Brain microvascular endothelial cell (primary cell): ENCODE measurements around the gene PCBP1.
"Not testable (repeated sequence)": the region's sequence is repeated elsewhere in the genome, so short reads cannot be mapped to it uniquely, and the experiment has no call there.

ENCODE experiments used
- DNase-seq: peaks from one replicate; pipeline ENCODE4 v3.0.0-alpha.2; 2020
- H3K27ac ChIP-seq: fragments of 250-450 bp; sonication (Bioruptor Pico); 2 replicates; pipeline ENCODE4 v1.5.1; 2020; ENCODE audit warnings: mild to moderate bottlenecking, moderate library complexity
- H3K27me3 ChIP-seq: fragments of 250-450 bp; sonication (Bioruptor Pico); replicated peaks from 2 replicates; pipeline ENCODE4 v1.5.1; 2020; ENCODE audit warnings: mild to moderate bottlenecking
- H3K36me3 ChIP-seq: fragments of 250-450 bp; sonication (Bioruptor Pico); replicated peaks from 2 replicates; pipeline ENCODE4 v1.5.1; 2020; ENCODE audit warnings: mild to moderate bottlenecking
- H3K4me3 ChIP-seq: 2 replicates; pipeline ENCODE4 v1.5.1; 2011; ENCODE audit warnings: low read depth, mild to moderate bottlenecking, control low read depth, low read length, moderate library complexity
- in situ Hi-C: cut with HindIII; loops from 2 replicates; pipeline ENCODE4 v1.10.0; 2017; ENCODE audit warnings: low sequenced_read_pairs, low pct_ligation_motif_present
- TF ChIP-seq, protein P1 (sequence below): IDR thresholded peaks from 2 replicates; pipeline ENCODE4 v1.5.1; 2011; ENCODE audit warnings: low read depth, mild to moderate bottlenecking, moderate library complexity, low read length, control low read depth, inconsistent platforms; ENCODE audit errors: missing control alignments

Gene PCBP1

GRCh38 chr2:70091816-70092215, 4.5 kb downstream of the PCBP1 start:
- Histone ChIP-seq H3K4me3 (no peak overlapping the region), H3K27me3 (no peaks in the 10 kb centered on the region), H3K36me3 (peaks cover 9% of the 10 kb centered on the region), H3K27ac (no peak overlapping the region)
- TF ChIP-seq, protein P1, sequence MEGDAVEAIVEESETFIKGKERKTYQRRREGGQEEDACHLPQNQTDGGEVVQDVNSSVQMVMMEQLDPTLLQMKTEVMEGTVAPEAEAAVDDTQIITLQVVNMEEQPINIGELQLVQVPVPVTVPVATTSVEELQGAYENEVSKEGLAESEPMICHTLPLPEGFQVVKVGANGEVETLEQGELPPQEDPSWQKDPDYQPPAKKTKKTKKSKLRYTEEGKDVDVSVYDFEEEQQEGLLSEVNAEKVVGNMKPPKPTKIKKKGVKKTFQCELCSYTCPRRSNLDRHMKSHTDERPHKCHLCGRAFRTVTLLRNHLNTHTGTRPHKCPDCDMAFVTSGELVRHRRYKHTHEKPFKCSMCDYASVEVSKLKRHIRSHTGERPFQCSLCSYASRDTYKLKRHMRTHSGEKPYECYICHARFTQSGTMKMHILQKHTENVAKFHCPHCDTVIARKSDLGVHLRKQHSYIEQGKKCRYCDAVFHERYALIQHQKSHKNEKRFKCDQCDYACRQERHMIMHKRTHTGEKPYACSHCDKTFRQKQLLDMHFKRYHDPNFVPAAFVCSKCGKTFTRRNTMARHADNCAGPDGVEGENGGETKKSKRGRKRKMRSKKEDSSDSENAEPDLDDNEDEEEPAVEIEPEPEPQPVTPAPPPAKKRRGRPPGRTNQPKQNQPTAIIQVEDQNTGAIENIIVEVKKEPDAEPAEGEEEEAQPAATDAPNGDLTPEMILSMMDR: no peak
- DNase-seq: no peak
- in situ Hi-C loops: loop anchor here (25.0 kb wide), 1 partner anchor 155 kb away; no protein-coding TSS in a partner anchor

GRCh38 chr2:70092576-70093243, 5.4 kb downstream of the PCBP1 start:
- H3K4me3 ChIP-seq, H3K27ac ChIP-seq, H3K27me3 ChIP-seq, DNase-seq, H3K36me3 ChIP-seq: not testable (repeated sequence)
- in situ Hi-C loops: loop anchor here (25.0 kb wide), 1 partner anchor 155 kb away; no protein-coding TSS in a partner anchor

DNA sequence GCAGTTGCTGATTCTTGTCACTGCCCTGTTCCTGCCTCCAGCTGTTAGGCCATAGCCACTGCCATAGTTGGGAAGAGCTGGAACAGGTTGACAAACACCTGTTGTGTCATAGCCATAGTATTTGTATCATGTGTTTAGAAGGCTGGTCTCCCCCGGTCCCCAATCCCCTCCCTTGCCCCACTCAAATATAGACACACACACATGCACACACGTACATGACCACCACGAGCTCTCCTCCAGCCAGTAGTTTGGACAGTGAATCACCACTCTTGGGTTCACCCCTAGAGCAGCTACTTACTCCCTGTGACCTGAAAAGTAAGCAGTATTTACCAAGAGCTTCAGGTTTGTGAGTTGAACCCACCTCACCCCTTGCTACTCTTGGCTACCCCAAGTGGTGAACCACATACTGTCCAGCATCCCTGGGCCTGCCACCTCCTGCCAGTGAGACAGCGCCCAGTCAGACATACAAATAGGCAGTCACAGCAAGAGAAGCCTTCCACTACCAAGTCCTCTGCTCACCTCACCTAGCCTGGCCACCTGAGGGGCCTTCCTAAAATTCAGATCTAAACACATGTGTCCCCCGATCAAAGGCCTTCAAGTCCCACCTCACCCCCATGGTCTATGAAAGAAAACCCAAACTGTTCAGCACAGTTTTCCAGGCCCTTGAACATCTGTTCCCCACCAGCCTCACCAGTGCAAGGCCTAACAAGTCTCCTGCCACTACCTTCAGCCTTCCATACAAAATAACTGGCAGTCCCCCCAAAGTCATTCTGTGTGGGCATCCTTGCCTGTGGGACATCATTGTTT, 7.1 kb downstream of the PCBP1 start:
- H3K36me3 ChIP-seq: no peaks in the 10 kb centered on the region
- no peaks in the 10 kb centered on the region for H3K27me3 ChIP-seq
- no peak overlapping the region for H3K27ac ChIP-seq
- in situ Hi-C loops: loop anchor here (25.0 kb wide), 1 partner anchor 157 kb away; no protein-coding TSS in a partner anchor
- TF ChIP-seq, protein P1: no peak
- no peak overlapping the region for H3K4me3 ChIP-seq
- peak; percentile 24 for DNase-seq

DNA sequence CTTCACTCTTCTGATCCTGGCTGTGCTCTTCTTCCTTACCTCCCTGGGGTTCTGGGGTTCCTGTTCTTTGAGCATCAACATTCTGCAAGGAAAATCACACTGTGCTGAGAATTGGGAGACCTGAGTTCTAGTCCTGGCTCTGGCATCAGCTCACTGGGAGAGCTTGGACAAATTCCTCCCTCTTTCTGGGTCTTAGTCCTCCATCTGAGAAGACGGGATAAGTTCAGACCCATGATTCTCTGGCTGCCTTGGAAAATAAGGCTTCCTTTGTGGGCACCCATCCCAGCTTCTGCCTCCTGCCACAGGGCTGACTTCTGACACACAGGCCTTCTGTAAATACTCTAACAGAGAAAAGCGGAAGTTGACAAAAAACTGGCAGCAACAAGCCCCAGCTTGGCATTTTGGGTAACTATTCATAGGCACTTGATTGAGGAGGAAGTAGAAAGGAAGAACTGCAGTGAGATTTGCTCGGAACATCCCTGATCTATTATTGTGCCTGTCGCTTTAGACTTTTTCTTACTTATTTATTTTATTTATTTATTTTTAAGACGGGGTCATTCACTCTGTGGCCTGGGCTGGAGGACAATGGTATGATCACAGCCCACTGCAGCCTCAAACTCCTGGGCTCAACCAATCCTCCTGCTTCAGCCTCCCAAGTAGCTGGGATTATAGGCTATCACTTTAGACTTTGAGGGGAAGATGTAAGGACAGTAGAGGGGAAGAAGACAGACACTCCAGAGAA, 7.9 kb downstream of the PCBP1 start:
- in situ Hi-C loops: loop anchor here (25.0 kb wide), 1 partner anchor 158 kb away; no protein-coding TSS in a partner anchor
- DNase-seq: no peak
- TF ChIP-seq, protein P1: no peak
- Histone ChIP-seq H3K36me3 (no peaks in the 10 kb centered on the region), H3K27ac (no peak overlapping the region), H3K27me3 (no peaks in the 10 kb centered on the region), H3K4me3 (no peak overlapping the region)

DNA sequence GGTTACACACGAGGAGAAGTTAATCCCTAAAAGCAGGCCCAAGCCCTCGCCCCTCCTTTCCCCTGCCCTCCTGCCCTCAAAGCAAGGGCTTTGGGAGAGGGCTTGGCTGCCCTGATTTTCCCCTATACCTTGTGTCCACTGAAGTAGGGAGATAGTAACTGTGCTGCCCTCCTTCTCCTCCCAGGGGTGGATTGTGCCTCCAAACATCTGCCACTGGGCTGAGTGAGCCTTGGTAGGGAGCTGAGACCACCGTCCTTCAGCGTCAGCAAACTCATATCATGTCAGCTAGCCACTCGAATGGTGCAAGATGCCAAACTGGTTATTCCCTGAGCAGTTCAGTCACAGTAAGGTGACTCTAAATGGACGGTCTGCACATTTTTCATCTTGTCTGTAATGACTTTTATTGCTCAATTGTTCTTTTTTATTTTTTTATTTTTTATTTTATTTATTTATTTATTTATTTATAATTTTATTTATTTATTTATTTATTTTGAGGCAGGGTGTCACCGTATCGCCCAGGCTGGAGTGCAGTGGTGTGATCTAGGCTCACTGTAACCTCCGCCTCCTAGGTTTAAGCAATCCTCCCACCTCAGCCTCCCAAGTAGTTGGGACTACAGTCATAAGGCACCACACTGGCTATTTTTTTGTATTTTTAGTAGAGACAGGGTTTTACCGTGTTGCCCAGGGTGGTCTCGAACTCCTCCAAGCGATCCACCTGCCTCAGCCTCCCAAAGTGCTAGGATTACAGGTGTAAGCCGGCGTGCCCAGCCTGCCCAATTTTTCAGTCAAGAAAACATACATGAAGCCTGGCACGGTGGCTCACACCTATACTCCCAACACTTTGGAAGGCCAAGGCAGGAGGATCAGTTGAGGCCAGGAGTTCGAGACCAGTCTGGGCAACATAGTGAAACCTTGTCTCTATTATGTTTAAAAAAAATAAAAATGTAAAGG, 8.7 kb downstream of the PCBP1 start:
- Histone ChIP-seq H3K27ac (no peak overlapping the region), H3K27me3 (no peaks in the 10 kb centered on the region), H3K4me3 (no peak overlapping the region), H3K36me3 (no peaks in the 10 kb centered on the region)
- TF ChIP-seq, protein P1: no peak
- no peak for DNase-seq
- in situ Hi-C loops: loop anchor here (25.0 kb wide), 1 partner anchor 159 kb away; no protein-coding TSS in a partner anchor
